HEK293T (cell line): ENCODE results near the gene ID2.

Experiments used
- CTBP1 ChIP-seq: fragments of 450-650 bp; IDR thresholded peaks from 2 replicates; pipeline ENCODE4 v1.6.1; 2016; ENCODE audit warnings: borderline replicate concordance
- L3MBTL2 ChIP-seq: fragments of 450-650 bp; conservative IDR thresholded peaks from 2 replicates; pipeline ENCODE4 v1.6.1; 2016; ENCODE audit warnings: mild to moderate bottlenecking

GRCh38 chr2:8670580-8670979 lies 11.3 kb upstream of the ID2 start:
- TF ChIP-seq CTBP1 (no peak), L3MBTL2 (no peak)
